H1 (cell line): Measurements from ENCODE around the gene GPER1. TPM values are rescaled to one million over a fixed set of nuclear protein-coding genes. Genes with fewer than 3 reads are reported as not detected.

Experiments
- CTCF ChIA-PET: fragments of 300-600 bp; sonication (Branson Sonifier 250); formaldehyde crosslinking; loops from one replicate; lab custom pipeline; 2021; ENCODE audit not compliant: partially characterized antibody; lab: Charles Lee
- POLR2A ChIA-PET: fragments of 300-600 bp; sonication (Branson Sonifier 250); formaldehyde crosslinking; loops from one replicate; lab custom pipeline; 2021; ENCODE audit warnings: inconsistent platforms; ENCODE audit not compliant: partially characterized antibody; lab: Charles Lee
- DNase-seq, 2 experiments: peaks; one replicate each; pipeline versions ENCODE4 v3.0.0 to v3.0.0-alpha.2; 2010 to 2022; ENCODE audit warnings: low spot score in 2 of 2, low read depth in 1 of 2, mixed read lengths in 1 of 2
- FAIRE-seq: peaks from 2 replicates; lab custom pipeline; 2011; peaks lifted over from hg19 to GRCh38; lab: Jason Lieb, UNC
- H2AFZ ChIP-seq: 2 replicates; pipeline ENCODE4 v1.8.1; 2012; ENCODE audit warnings: low read length, inconsistent platforms
- H2AK5ac ChIP-seq: 2 replicates; pipeline ENCODE4 v1.6.1; 2013; ENCODE audit warnings: low read depth, low read length
- H2BK120ac ChIP-seq: replicated peaks from 2 replicates; pipeline ENCODE3; 2013; ENCODE audit warnings: low read depth, low read length, inconsistent platforms
- H2BK12ac ChIP-seq: 2 replicates; pipeline ENCODE4 v1.6.1; 2013; ENCODE audit warnings: low read depth, low read length
- H2BK15ac ChIP-seq: 2 replicates; pipeline ENCODE4 v1.6.1; 2013; ENCODE audit warnings: low read length
- H2BK20ac ChIP-seq: 2 replicates; pipeline ENCODE4 v1.6.1; 2013; ENCODE audit warnings: low read length
- H2BK5ac ChIP-seq: 2 replicates; pipeline ENCODE4 v1.6.1; 2013; ENCODE audit warnings: low read depth, low read length
- H3K14ac ChIP-seq: 2 replicates; pipeline ENCODE4 v1.6.1; 2013; ENCODE audit warnings: inconsistent platforms; ENCODE audit not compliant: insufficient read length
- H3K18ac ChIP-seq: 2 replicates; pipeline ENCODE4 v1.6.1; 2013; ENCODE audit warnings: low read length; ENCODE audit errors: extremely low read depth
- H3K23ac ChIP-seq: 2 replicates; pipeline ENCODE4 v1.6.1; 2013; ENCODE audit warnings: inconsistent platforms; ENCODE audit not compliant: insufficient read length
- H3K23me2 ChIP-seq: 2 replicates; pipeline ENCODE4 v1.6.1; 2013; ENCODE audit warnings: low read depth, low read length
- H3K27ac ChIP-seq: 2 replicates; pipeline ENCODE4 v1.6.1; 2011; ENCODE audit warnings: low read depth, low read length, inconsistent platforms
- H3K27me3 ChIP-seq, 4 experiments: replicated peaks in 1 of 4; 1 replicate in 1 of 4; 2 replicates in 3 of 4; pipeline versions ENCODE4 v1.6.1 to v1.8.1; 2011 to 2013; ENCODE audit warnings: low read length in 3 of 4, mild to moderate bottlenecking in 3 of 4, inconsistent platforms in 2 of 4, mixed read lengths in 2 of 4, moderate library complexity in 1 of 4; ENCODE audit not compliant: control insufficient read depth in 3 of 4, insufficient read depth in 3 of 4; ENCODE audit errors: extremely low read depth in 1 of 4
- H3K36me3 ChIP-seq, 4 experiments: 2 replicates each; pipeline versions ENCODE4 v1.6.1 to v1.8.1; 2011 to 2013; ENCODE audit warnings: mild to moderate bottlenecking in 4 of 4, low read length in 3 of 4, moderate library complexity in 2 of 4, control low read depth in 1 of 4, inconsistent platforms in 1 of 4; ENCODE audit not compliant: insufficient read depth in 4 of 4, control insufficient read depth in 2 of 4
- H3K4ac ChIP-seq: replicated peaks from 2 replicates; pipeline ENCODE3; 2013; ENCODE audit warnings: low read length, low read depth, mixed read lengths, inconsistent platforms; ENCODE audit not compliant: insufficient read length
- H3K4me1 ChIP-seq, 4 experiments: replicated peaks in 1 of 4; 1 replicate in 1 of 4; 2 replicates in 3 of 4; pipeline versions ENCODE4 v1.6.1 to v1.8.1; 2011 to 2013; ENCODE audit warnings: low read length in 3 of 4, inconsistent platforms in 2 of 4, mixed read lengths in 1 of 4; ENCODE audit not compliant: insufficient read depth in 4 of 4, control insufficient read depth in 3 of 4
- H3K4me2 ChIP-seq, 2 experiments: 2 replicates each; pipeline versions ENCODE4 v1.6.1 to v1.8.1; 2011 to 2013; ENCODE audit warnings: low read depth in 2 of 2, low read length in 2 of 2, control low read depth in 1 of 2, inconsistent platforms in 1 of 2, mild to moderate bottlenecking in 1 of 2; ENCODE audit not compliant: insufficient read depth in 1 of 2
- H3K4me3 ChIP-seq, 4 experiments: fragments of 200-600, 300-600 bp in 1 of 4; sonication (generic), shearing (Covaris generic), sonication (Bioruptor Twin) in 1 of 4; 2 replicates each; pipeline versions ENCODE4 v1.5.1 to v1.8.1; 2011 to 2016; ENCODE audit warnings: low read length in 4 of 4, low read depth in 3 of 4, control low read depth in 2 of 4, inconsistent platforms in 2 of 4, mild to moderate bottlenecking in 2 of 4, mixed read lengths in 1 of 4, moderate library complexity in 1 of 4; ENCODE audit not compliant: insufficient read depth in 2 of 4; ENCODE audit errors: extremely low read depth in 1 of 4
- H3K56ac ChIP-seq: replicated peaks from 2 replicates; pipeline ENCODE3; 2013; ENCODE audit warnings: low read depth, mild to moderate bottlenecking, mixed read lengths, low read length, inconsistent platforms; ENCODE audit not compliant: insufficient read length
- H3K79me1 ChIP-seq: 2 replicates; pipeline ENCODE4 v1.6.1; 2013; ENCODE audit warnings: low read depth, low read length, control low read depth
- H3K79me2 ChIP-seq, 2 experiments: 2 replicates each; pipeline versions ENCODE4 v1.6.1 to v1.8.1; 2012 to 2013; ENCODE audit warnings: low read length in 2 of 2, mild to moderate bottlenecking in 2 of 2, inconsistent platforms in 1 of 2; ENCODE audit not compliant: insufficient read depth in 2 of 2, control insufficient read depth in 1 of 2
- H3K9ac ChIP-seq, 4 experiments: replicated peaks in 1 of 4; 1 replicate in 1 of 4; 2 replicates in 3 of 4; pipeline versions ENCODE4 v1.6.1 to v1.8.1; 2011 to 2013; ENCODE audit warnings: low read depth in 3 of 4, low read length in 3 of 4, control low read depth in 2 of 4, mild to moderate bottlenecking in 2 of 4, moderate library complexity in 2 of 4, inconsistent platforms in 1 of 4; ENCODE audit errors: extremely low read depth in 1 of 4
- H3K9me3 ChIP-seq, 2 experiments: 2 replicates each; pipeline versions ENCODE4 v1.6.1 to v1.8.1; 2012 to 2013; ENCODE audit warnings: mild to moderate bottlenecking in 2 of 2, moderate library complexity in 2 of 2, control low read depth in 1 of 2, inconsistent platforms in 1 of 2, low read depth in 1 of 2, low read length in 1 of 2, mixed read lengths in 1 of 2; ENCODE audit not compliant: insufficient read depth in 2 of 2
- H4K20me1 ChIP-seq, 2 experiments: replicated peaks in 1 of 2; 2 replicates each; pipeline versions ENCODE3 to v1.8.1; 2011 to 2013; ENCODE audit warnings: inconsistent platforms in 2 of 2, low read length in 2 of 2, mild to moderate bottlenecking in 1 of 2; ENCODE audit not compliant: insufficient read depth in 2 of 2, control insufficient read depth in 1 of 2
- H4K5ac ChIP-seq: 2 replicates; pipeline ENCODE4 v1.6.1; 2013; ENCODE audit warnings: low read length, low read depth, mixed read lengths, inconsistent platforms; ENCODE audit not compliant: insufficient read length
- H4K8ac ChIP-seq: 2 replicates; pipeline ENCODE4 v1.8.0; 2013; ENCODE audit warnings: mild to moderate bottlenecking, moderate library complexity, low read length, inconsistent platforms; ENCODE audit not compliant: insufficient read depth; ENCODE audit errors: extremely low read depth
- H4K91ac ChIP-seq: replicated peaks from 2 replicates; pipeline ENCODE3; 2013; ENCODE audit warnings: low read length, mixed read lengths, inconsistent platforms; ENCODE audit not compliant: insufficient read length
- JUN ChIP-seq: IDR thresholded peaks from 2 replicates; pipeline ENCODE4 v1.6.1; 2011; ENCODE audit warnings: low read depth, mild to moderate bottlenecking, improper control_type of control experiment, low read length
- MAFK ChIP-seq: IDR thresholded peaks from 2 replicates; pipeline ENCODE4 v1.6.1; 2012; ENCODE audit warnings: low read depth, mild to moderate bottlenecking, improper control_type of control experiment, low read length
- WGBS, 2 experiments: shearing (Covaris generic) in 1 of 2; methylation state at CpG; one replicate each; pipeline versions ENCODE4 v1.1.6 to v1.1.7; 2013 to 2015; ENCODE audit warnings: low lambda C conversion rate in 2 of 2, mixed read lengths in 2 of 2, inconsistent platforms in 1 of 2, low coverage in 1 of 2, missing lambda C conversion rate in 1 of 2; ENCODE audit not compliant: insufficient replicate concordance in 2 of 2, insufficient coverage in 1 of 2, insufficient read length in 1 of 2; ENCODE audit errors: extremely low coverage in 1 of 2, missing lambda C conversion rate in 1 of 2; 5-methylcytosine and 5-hydroxymethylcytosine counted together
- polyA plus RNA-seq, 7 experiments: library from polyadenylated mRNA; depleted of rRNA in 3 of 7; stranded (reverse) in 5 of 7; unstranded in 2 of 7; fragments of >200 nt in 5 of 7; fragments of 200-250 nt in 2 of 7; gene quantifications; 1 replicate in 5 of 7; 2 replicates in 1 of 7; 4 replicates in 1 of 7; pipeline versions ENCODE4 v1.2.1 to v1.2.3, GENCODE V29; 2011 to 2013; ENCODE audit warnings: missing spikeins in 2 of 7, mixed read lengths in 2 of 7
- total RNA-seq: library from RNA; stranded (reverse); fragmentation: NEBNext Ultra II Directional; extraction: Animal tissue kit (Norgen Biotek cat#: 25700); gene quantifications from 2 replicates; pipeline ENCODE4 v1.2.1, GENCODE V29; 2021

GPER1 gene
- total and polyA plus RNA-seq, 2 of the 8 experiments (the other 6 are each of a cell fraction or from before 2014, with no cell fraction given), result 0.24 to 0.47 TPM

DNA sequence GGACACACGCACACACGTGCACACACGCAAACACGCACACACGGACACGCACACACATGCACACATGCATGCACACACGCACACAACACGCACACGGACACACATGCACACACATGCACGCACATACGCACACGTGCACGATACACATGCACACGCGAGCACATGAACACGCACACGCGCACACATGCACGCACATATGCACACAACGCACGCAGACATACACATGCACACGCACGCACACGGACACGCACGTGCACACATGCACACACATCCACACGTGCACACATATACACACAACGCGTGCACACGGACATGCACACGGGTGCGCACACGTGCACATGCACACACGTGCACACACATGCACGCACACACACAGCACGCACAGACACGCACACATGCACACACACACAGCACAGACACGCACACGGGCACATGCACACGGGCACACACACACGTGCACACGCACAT is 17.3 kb upstream of the GPER1 start:
- no peaks in the 10 kb centered on the region for H3K36me3 ChIP-seq
- no peak overlapping the region for H4K5ac ChIP-seq
- H3K27me3 ChIP-seq, result no peaks in the 10 kb centered on the region
- peak overlapping the region; percentile 66 for H2BK15ac ChIP-seq
- H3K9ac ChIP-seq, result no peak overlapping the region
- TF ChIP-seq JUN (0 out of 2 replicates have a peak, but pooled peaks have one; percentile 3), MAFK (no peak)
- peaks cover 0 to 3% (median 1%) of the 10 kb centered on the region in 4 experiments; a peak in 3 of 7 replicates for H3K4me1 ChIP-seq
- H3K23ac ChIP-seq, result peak overlapping the region; percentile 17
- H4K91ac ChIP-seq, result peak overlapping the region; percentile 95
- ChIA-PET POLR2A (no interaction called here), CTCF (no interaction called here)
- peak overlapping the region; percentile 96; the same call in 1 of the 2 replicates for H2BK12ac ChIP-seq
- H4K8ac ChIP-seq, result no peak overlapping the region
- WGBS, 2 experiments, result 92% methylated on average over 39 of the region's 42 CpGs; no CpG with 5 or more reads in 1 of the 2 experiments
- H3K27ac ChIP-seq, result no peak overlapping the region
- peak overlapping the region; percentile 84 for H3K14ac ChIP-seq
- H3K4ac ChIP-seq, result peak overlapping the region; percentile 99
- H3K4me2 ChIP-seq, result no peak overlapping the region
- H2AK5ac ChIP-seq, result peak overlapping the region; percentile 69
- no peak overlapping the region for H2AFZ ChIP-seq
- H4K20me1 ChIP-seq, result peaks cover 0 to 6% of the 10 kb centered on the region in 2 experiments
- H3K18ac ChIP-seq, result peak overlapping the region; percentile 3; the same call in 1 of the 2 replicates
- peak overlapping the region; percentile 61; the same call in 1 of the 2 replicates for H2BK20ac ChIP-seq
- no peak for FAIRE-seq
- peaks cover 0 to 2% of the 10 kb centered on the region in 2 experiments; a peak in 1 of 4 replicates for H3K79me2 ChIP-seq
- peaks cover 5% of the 10 kb centered on the region; the same call in 1 of the 2 replicates for H3K23me2 ChIP-seq
- peaks cover 6 to 7% of the 10 kb centered on the region in 2 experiments; a peak in 3 of 4 replicates for H3K9me3 ChIP-seq
- peaks cover 6% of the 10 kb centered on the region for H3K79me1 ChIP-seq
- peak overlapping the region; percentile 94 for H2BK5ac ChIP-seq
- no peak for DNase-seq
- peak overlapping the region; percentile 43 for H2BK120ac ChIP-seq
- no peak overlapping the region for H3K56ac ChIP-seq
- H3K4me3 ChIP-seq, result no peak overlapping the region
